NCI-H1436 (cell line): ENCODE measurements around the gene CYP11A1.

Experiments
- DNase-seq: peaks from one replicate; lab custom pipeline; 2025; lab: John Stamatoyannopoulos, UW

Gene CYP11A1

DNA sequence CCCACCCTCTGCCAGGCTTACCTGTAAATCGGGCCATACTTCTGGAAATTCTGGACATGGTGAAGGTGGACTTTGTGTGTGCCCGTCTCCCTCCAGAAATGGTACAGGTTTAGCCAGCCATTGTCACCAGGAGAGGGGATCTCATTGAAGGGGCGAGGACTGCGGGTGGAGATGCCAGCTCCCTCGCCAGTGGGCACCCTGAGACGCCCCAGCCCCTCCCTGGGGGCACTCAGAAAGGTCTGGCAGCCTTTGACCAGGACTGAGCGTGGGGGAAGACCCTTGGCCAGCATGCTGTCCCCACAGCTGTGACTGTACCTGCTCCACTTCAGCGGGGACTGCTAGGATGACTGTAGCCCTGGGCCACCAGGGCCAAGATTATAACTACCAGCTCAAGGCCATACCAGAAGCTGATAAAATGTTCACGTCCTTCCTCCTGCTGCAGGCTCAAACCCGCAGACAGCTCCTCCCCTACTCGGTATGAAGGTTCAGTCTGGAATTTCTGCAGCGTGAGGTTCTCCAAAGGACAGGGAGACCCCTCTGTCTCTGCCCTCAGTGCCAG, at the start of gene CYP11A1:
CYP11A1 (minus strand) TSS at position 351 of the 559 bp plus-strand sequence; CDS start at position 290, 61 bp downstream.
- DNase-seq, result no peak

GRCh38 chr15:74417225-74417624, 49.8 kb upstream of the CYP11A1 start:
- DNase-seq, result no peak

- DNase-seq, result no peak
Measured at GRCh38 chr15:74415966-74416916, 48.8 kb upstream of the CYP11A1 start.

- no peak for DNase-seq
Measured at GRCh38 chr15:74414603-74415338, 47.3 kb upstream of the CYP11A1 start.

- no peak for DNase-seq
Measured at GRCh38 chr15:74414081-74414580, 46.7 kb upstream of the CYP11A1 start.

DNA sequence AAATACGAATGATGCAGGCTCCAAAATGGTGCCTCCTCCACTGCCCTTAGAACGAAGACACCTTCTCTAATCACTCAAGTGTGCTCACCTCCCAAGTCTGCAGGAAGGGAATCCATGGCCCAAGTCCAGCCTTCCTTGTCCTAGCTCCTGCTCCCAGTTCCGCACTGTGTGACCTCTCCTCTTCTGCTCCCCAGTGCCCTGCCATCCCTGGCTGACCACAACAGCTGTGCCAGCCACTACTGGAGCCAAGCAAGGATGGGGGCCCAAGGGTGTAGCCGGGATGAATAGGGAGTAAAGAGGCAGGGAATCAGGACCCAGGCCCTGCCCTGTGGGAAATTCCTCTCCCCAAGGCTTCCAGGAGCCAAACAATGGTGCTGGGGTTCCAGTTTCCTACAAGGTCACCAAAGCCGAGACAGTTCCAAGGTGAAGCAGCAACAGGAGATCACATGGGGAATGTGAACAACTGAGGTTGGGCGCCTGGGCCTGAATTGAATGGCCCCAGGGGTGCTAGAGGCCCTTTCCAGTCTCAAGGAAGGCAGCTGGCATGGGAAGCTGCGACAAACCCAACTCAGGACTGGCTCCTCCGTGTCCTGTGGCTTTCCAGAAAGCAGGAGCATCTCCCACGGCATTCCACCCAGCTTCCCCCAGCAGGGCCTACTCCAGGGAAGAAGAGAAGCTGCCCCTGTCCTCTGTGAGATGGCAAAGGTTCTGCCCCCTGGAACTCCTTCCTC, 46.1 kb upstream of the CYP11A1 start:
- no peak for DNase-seq

- no peak for DNase-seq
Measured at GRCh38 chr15:74412159-74412558, 44.7 kb upstream of the CYP11A1 start.

- DNase-seq, result no peak
Measured at GRCh38 chr15:74411686-74412085, 44.2 kb upstream of the CYP11A1 start.

GRCh38 chr15:74410502-74410901, 43.1 kb upstream of the CYP11A1 start:
- no peak for DNase-seq

DNA sequence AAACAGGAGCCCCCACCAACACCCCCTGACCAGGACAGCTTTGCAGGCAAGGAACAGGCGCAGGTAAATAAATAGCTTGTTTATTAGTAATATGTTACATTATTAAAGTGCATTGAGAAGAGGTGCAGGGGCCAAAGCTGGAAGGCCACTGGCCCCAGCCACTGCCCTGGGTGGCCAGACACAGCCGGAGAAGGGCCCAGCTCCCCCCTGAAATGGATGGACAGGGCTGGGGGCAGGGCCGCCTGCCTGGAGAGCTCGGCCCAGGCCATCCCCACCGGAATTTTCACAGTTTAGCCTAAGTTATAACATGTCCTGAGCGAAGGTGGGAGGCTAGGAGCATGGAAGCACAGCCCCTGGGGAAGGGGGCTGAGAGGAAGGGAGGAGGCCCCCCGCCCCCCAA, 41.8 kb upstream of the CYP11A1 start:
- DNase-seq, result no peak

DNA sequence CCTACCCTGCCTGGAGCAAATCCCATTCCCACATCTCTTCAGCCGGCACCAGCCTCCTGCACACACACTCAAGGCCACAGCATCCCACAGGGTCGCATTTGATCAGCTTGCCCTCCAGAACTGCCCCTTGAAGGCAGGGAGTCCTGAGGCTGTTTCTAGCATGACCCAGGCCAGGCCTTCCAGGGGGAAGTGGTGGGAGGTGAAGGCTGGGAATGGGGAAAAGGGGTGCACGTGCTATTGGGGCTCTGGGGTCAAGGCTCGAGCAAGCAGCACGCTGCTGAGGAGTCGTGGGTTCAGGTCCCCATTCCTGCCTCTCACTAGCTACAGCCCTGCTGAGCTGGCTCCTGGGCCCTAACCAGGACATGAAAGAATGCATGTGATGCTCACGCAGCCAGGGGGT, 41.4 kb upstream of the CYP11A1 start:
- no peak for DNase-seq

DNA sequence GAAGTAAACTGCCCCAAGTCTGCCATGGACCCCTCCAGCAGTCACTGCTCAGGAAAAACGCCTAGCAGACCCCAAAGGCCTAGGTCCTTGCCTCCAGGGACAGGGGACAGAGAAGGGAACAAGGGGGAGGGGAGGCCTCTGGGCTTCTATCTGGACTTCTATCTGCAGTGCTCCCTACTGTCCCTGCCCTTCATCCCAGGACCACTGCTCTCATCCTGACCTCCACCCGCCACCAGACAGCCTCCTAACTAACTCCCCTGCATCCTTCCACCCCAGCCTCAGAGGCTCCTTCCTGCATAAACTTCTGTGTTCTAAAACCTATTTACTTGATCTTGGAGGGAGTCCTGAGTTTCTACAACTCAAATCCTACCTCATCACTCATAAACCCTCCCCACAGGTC, 40.9 kb upstream of the CYP11A1 start:
- no peak for DNase-seq

DNA sequence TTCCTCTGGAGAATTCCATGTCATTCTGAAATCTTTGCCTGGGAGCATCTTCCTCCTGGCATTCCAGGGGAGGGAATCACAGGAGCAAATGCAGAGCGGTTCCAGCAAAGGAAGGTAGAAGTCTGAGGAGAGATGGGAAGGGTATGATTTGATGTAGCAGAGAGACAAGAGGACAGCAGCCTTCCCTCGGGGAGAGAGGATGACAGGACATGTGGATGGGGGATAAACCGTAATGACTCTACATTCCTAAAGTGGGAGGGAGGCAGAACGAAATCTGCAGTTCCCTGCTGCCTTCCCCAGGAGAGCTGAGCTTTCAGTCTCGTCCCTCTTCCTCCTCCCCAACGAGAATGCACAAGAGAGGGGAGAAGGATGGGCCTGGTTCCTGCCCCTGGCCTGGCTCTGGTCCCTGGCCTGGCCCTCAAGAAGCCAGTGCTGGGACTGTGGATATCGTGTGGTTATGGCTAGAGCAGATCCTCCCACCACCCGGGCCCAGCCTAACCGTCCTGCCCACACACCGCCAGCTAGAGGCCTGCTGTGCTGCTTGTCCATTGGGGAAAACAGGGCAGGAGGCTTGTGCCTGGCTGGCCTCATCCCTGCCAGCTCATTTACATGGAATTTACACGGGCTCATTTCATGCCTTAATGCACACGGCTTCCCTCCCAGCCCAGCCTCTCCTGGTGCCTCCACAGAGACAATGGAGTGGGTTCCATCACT, 39.7 kb upstream of the CYP11A1 start:
- DNase-seq, result no peak

DNA sequence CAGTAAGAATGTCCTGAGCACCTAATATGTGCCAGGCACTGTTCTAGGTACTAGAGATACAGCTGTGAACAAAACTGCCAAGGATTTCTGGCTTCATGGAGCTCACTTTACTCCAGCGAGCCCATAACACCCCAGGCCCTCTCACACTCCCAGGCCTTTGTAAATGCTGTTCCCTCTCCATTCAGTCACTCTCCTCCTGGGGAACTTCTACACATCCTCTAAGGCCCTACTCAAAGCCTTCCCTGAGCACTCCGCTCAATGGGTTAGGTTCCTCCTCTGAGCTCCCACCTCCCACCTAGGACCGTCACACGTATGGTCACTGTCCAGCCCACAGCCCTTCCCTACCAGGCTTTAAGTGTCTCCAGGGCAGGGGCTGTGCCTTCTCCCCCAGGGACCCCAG, 39.1 kb upstream of the CYP11A1 start:
- DNase-seq, result no peak

DNA sequence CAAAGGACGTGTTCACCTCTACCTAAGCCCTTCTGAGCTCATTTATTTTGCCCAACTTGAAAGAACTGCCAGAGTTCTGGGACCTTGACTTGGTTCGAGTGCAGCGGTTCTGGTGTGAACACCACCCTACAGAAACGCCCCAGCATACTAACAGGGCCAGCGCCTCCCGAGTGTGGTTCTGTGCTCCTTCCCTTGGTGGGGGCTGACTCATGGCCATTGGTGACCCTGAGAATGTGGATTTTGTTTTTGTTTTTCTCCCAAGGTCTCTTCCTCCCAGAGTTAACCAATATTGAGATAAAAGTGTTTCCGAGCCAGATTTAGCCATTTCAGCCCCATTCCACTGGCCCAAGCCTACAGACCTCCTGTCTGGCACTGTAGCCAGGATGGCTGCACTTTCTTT, 38.4 kb upstream of the CYP11A1 start:
- no peak for DNase-seq

GRCh38 chr15:74403991-74404563, 36.6 kb upstream of the CYP11A1 start:
- DNase-seq, result no peak

DNA sequence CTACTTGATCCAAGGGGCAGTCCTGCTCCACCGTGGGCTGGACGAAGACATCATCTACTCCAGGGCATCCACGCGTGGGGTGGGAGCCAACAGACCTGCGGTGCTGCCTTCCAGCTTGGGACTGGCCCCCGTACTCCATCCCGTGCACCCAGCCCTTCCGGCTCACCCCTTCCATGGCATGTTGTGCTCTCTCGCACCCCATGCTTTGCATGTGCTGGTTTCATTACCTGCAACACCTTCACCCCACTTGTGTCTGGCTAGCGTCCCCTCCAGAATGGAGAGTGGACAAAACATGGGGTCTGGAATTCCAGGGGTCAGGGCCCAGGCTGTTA, 36.1 kb upstream of the CYP11A1 start:
- no peak for DNase-seq

DNA sequence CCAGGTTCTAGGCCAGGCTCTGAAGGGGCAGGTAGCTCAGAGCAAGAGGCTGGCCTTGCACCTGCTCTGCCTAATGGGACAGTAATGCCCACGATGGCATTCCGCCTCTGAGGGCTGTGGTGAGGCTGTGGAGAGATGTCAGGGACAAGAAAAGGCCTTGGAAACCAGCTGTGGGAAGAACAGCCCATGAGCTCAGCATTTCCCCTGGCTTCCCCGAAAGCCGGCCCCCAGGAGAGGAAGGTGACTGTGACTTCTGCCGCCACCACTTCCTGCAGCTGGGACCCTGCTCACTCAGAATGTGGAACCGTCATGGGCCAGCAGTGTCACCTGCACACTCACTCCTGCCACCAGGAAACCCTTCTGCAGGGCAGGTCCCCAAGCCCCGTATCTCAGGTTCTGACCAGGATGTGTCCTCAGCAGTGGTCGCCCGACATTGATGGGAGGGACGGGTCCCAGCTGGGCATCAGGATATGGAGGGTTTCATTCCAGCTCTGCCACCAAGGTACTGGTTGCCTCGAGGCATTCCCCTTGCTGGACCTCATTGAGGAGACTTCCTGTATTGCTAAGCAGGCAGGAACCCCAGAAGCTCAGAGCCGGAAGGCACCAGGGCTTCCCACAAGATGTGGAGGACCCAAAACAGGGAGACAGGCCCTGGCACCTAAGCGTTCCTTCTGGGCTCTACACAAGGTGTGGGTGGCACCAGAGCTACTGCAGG, 35.6 kb upstream of the CYP11A1 start:
- DNase-seq, result no peak

GRCh38 chr15:74402337-74402841, 34.9 kb upstream of the CYP11A1 start:
- DNase-seq, result no peak
